NCI-H446 treated with DMSO at 0.1 percent for 48 hours (cell line): ENCODE data around the gene MYO3B.

Experiments used
- DNase-seq: peaks from one replicate; lab custom pipeline; 2025; lab: John Stamatoyannopoulos, UW

Gene MYO3B

GRCh38 chr2:170238776-170239175 lies 60.8 kb downstream of the MYO3B start:
- no peak for DNase-seq

- DNase-seq = no peak
Observed at GRCh38 chr2:170240629-170241028, 62.7 kb downstream of the MYO3B start.

GRCh38 chr2:170241756-170242155 lies 63.8 kb downstream of the MYO3B start:
- no peak for DNase-seq

- DNase-seq = no peak
Observed at GRCh38 chr2:170243118-170243837, 65.3 kb downstream of the MYO3B start.

- no peak for DNase-seq
Observed at GRCh38 chr2:170243898-170244297, 66.0 kb downstream of the MYO3B start.

- DNase-seq = no peak
Observed at GRCh38 chr2:170244555-170244954, 66.6 kb downstream of the MYO3B start.

- no peak for DNase-seq
Observed at GRCh38 chr2:170245312-170245711, 67.4 kb downstream of the MYO3B start.

GRCh38 chr2:170247333-170247732 lies 69.4 kb downstream of the MYO3B start:
- no peak for DNase-seq

- no peak for DNase-seq
Observed at GRCh38 chr2:170247882-170248393, 70.0 kb downstream of the MYO3B start.

- no peak for DNase-seq
Observed at GRCh38 chr2:170248574-170249393, 70.8 kb downstream of the MYO3B start.

GRCh38 chr2:170249761-170250160 lies 71.8 kb downstream of the MYO3B start:
- DNase-seq = no peak

- no peak for DNase-seq
Observed at GRCh38 chr2:170250584-170250983, 72.6 kb downstream of the MYO3B start.

- DNase-seq = no peak
Observed at GRCh38 chr2:170252414-170252813, 74.5 kb downstream of the MYO3B start.

- DNase-seq = no peak
Observed at GRCh38 chr2:170253721-170254230, 75.8 kb downstream of the MYO3B start.

GRCh38 chr2:170254293-170254732 lies 76.4 kb downstream of the MYO3B start:
- no peak for DNase-seq

- DNase-seq = no peak
Observed at GRCh38 chr2:170255137-170255536, 77.2 kb downstream of the MYO3B start.

GRCh38 chr2:170255971-170256370 lies 78.0 kb downstream of the MYO3B start:
- no peak for DNase-seq

GRCh38 chr2:170258382-170258781 lies 80.4 kb downstream of the MYO3B start:
- no peak for DNase-seq

GRCh38 chr2:170260188-170260587 lies 82.2 kb downstream of the MYO3B start:
- no peak for DNase-seq

GRCh38 chr2:170261566-170261965 lies 83.6 kb downstream of the MYO3B start:
- DNase-seq = no peak

GRCh38 chr2:170262343-170262742 lies 84.4 kb downstream of the MYO3B start:
- no peak for DNase-seq

- no peak for DNase-seq
Observed at GRCh38 chr2:170262806-170263205, 84.9 kb downstream of the MYO3B start.
